Fibroblast of mammary gland (primary cell): ENCODE measurements around the gene LGR4.

Experiments
- DNase-seq: peaks from one replicate; pipeline ENCODE4 v3.0.0-alpha.2; 2010; ENCODE audit warnings: low read depth
- H3K4me3 ChIP-seq: 2 replicates; pipeline ENCODE4 v1.5.1; 2011; ENCODE audit warnings: low read depth, mild to moderate bottlenecking, low read length, moderate library complexity; ENCODE audit not compliant: control insufficient read depth
- CTCF ChIP-seq: conservative IDR thresholded peaks from 2 replicates; pipeline ENCODE4 v1.5.1; 2011; ENCODE audit warnings: low read depth, low read length, inconsistent platforms; ENCODE audit not compliant: control insufficient read depth, insufficient read depth

Gene LGR4

GRCh38 chr11:27362749-27363575 is 109.6 kb downstream of the LGR4 start, which contains the start of gene CCDC34:
Gene CCDC34 (minus strand): TSS chr11:27363215. CDS start chr11:27363194, 21 bp downstream.
- peak within 1 kb of the TSS; percentile 79 for H3K4me3 ChIP-seq
- TF ChIP-seq CTCF = no peak
- peak; percentile 88 for DNase-seq

GRCh38 chr11:27361649-27362431 is 110.8 kb downstream of the LGR4 start:
- no peak for TF ChIP-seq CTCF
- H3K4me3 ChIP-seq = peak overlapping the region; percentile 79
- no peak for DNase-seq

- no peak for TF ChIP-seq CTCF
- H3K4me3 ChIP-seq = no peak overlapping the region
- DNase-seq = peak; percentile 30
These were observed 114.3 kb downstream of the LGR4 start for GRCh38 chr11:27358296-27358695.

- TF ChIP-seq CTCF = no peak
- DNase-seq = no peak
- no peak overlapping the region for H3K4me3 ChIP-seq
These were observed 115.3 kb downstream of the LGR4 start for GRCh38 chr11:27357250-27357649.

- no peak overlapping the region for H3K4me3 ChIP-seq
- no peak for TF ChIP-seq CTCF
- no peak for DNase-seq
These were observed 115.9 kb downstream of the LGR4 start for GRCh38 chr11:27356624-27357222.

GRCh38 chr11:27355575-27356104 is 117.0 kb downstream of the LGR4 start:
- no peak overlapping the region for H3K4me3 ChIP-seq
- no peak for TF ChIP-seq CTCF
- DNase-seq = no peak
